GM19455 (cell line): ENCODE data around the gene PTGIR.

ENCODE experiments used
- ATAC-seq: cut with Tn5 transposase; IDR thresholded peaks from one replicate; pipeline ENCODE4 v1.9.1; 2021; ENCODE audit not compliant: unreplicated experiment

The PTGIR gene

DNA sequence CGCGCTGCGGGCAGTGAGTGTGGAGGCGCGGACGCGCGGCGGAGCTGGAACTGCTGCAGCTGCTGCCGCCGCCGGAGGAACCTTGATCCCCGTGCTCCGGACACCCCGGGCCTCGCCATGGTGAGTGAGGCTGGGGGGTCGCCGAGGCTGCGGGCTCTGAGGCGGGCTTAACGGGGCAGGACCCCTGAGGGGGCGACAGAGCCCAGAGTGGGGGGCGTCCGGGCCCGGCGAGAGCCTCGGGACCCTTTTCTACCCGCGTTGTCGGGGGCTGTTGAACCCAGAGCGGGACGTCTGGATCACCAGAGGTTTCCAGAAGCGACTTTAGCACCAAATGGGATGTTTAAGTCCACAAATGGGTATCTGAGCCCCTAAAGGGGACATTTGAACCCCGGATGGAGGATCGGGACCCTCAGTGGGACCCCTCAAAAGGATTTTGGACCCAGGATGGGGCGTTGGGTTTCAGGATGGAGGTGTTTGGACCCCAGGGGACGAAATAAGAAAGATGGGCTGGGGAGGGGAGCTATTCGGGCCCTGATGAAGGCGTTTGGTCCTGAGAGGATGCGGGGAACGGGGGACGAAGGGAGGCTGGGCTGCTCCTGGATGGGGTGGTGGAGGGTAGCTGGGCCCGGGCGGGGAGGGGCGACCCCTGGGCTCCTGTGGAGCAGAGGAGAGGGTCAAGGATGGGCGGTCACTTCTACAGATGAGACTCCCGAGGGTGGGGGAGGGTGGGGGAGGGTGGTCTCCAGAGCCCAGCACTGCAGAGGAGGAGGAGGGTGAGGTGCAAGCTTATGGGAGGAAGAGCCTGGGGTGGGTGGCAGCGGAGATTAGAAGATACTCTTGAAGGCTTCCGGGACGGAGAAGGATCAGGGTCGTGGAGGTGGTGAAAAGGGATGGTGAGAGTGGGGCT is 23.3 kb downstream of the PTGIR start, which contains the start of gene CALM3:
CALM3 (plus strand) TSS at position 13 of the 907 bp plus-strand sequence; CDS start at position 118, 105 bp downstream.
- no peak for ATAC-seq

DNA sequence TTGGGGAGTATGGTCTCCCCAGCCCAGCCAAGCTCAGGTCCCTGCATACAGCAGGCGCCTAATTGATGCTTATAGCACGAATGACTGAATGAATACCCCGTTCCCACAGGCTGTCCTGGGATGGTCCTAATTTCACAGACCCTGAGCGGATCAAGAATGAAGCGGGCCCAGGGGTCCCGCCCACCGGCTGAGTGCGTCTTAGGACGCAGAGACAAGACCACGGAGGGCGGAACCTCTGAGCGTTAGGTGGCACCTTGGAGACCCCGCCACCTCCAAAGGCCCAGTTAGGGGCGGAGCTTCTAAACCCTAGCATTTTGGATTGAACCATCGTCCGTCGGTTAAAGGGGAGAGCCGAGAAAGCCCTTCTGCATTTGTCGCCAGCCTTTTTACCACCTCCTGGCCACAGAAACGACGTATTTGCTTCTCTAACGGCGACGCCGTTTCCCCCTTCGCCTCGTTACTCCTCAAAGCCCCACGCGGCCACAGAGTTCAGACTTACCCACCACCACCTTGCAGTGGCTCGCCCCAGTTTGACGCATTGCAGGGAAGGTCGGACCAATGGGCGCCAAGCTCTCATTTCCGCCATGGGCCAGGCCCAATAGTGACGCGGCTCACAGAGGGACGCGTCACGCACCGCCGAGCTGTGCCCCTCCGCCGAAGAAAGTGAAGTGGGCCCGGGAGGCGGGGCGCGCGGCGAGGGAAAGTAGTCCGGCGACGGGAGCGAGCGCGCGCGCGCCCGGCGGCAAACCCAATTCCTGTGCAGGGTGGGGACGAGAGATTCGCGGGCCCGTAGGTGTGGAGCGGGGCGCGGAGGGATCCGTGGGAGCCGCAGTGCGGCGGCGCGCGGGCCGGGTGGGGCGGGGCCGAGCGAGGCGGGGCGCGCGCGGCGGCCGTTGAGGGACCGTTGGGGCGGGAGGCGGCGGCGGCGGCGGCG is 24.2 kb downstream of the PTGIR start:
- peak; percentile 77 for ATAC-seq

DNA sequence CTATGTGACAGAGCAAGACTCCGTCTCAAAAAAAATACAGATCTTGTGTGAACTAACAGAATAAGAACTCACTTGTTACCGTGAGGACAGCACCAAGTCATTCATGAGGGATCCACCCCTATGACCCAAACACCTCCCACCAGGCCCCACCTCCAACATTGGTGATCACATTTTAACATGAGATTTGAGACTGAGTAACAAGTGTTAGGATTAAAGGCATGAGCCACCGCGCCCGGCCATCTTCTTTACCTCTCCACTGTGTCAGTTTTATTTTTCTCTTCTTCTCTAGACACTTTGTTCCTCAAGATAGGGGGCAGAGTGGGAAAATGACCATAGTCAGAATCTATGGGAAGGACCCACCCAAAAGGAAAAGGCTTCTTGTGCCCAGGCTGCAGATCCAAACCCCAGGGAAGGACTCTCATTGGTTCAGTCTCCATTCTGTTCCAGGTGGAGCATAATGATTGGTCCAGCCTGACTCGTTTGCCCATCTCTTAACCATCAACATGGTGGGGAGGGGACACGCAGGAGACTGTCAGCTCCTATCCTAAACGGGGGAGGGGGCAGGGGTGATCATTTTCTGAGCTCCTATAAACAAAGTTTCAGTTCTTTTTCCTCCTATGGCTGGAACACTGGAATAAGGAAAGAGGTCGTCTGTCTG is 25.0 kb downstream of the PTGIR start:
- ATAC-seq, result no peak

DNA sequence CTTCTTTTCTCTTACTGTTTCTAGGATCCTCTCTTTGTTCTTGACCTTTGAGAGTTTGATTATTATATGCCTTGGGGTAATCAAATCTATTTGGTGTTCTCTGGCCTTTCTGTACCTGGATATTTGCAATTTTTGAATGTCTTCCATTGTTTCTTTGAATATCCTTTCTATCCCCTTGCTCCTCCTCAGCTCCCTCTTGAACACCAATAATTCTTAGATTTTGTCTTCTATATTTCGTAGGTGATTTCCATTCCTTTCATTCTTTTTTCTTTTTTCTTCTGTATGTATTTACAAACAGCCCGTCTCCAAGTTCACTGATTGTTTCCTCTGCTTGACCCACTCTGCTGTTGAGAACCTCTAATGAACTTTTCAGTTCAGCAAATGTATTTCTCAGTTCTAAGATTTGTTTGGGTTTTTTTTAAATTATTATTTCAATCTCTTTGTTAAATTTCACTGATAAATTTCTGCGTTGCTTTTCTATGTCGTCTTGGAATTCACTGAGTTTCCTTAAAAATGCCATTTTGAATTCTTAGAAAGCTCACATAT is 26.4 kb downstream of the PTGIR start:
- ATAC-seq, result no peak

DNA sequence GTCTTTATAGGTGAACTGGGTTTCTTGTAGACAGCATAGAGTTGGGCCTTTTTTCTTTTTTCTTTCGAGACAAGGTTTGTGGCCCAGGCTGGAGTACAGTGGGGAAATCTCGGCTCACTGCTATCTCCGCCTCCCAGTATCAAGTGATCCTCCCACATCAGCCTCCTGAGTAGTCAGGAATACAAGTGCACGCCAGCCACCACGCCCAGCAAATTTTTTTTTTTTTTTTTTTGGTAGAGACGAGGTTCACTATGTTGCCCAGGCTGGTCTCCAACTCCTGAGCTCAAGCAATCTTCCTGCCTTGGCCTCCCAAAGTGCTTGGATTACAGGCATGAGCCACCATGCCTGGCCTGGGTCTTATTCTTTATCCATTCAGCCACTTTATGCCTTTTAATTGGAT is 28.9 kb downstream of the PTGIR start:
- ATAC-seq, result no peak

DNA sequence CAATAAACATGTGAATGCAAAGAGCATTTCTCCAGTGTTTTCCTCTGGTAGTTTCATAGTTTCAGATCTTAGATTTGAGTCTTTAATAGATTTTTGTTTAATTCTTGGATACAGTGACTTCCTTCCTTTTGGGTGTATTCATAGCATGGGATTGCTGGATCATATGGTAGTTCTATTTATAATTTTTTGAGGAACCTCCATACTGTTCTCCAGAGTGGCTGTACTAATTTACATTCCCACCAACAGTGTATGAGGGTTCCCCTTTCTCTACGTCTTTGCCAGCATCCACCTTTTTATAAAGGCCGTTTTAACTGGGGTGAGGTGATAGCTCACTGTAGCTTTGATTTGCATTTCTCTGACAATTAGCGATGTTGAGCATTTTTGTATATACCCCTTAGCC is 33.0 kb downstream of the PTGIR start:
- no peak for ATAC-seq

DNA sequence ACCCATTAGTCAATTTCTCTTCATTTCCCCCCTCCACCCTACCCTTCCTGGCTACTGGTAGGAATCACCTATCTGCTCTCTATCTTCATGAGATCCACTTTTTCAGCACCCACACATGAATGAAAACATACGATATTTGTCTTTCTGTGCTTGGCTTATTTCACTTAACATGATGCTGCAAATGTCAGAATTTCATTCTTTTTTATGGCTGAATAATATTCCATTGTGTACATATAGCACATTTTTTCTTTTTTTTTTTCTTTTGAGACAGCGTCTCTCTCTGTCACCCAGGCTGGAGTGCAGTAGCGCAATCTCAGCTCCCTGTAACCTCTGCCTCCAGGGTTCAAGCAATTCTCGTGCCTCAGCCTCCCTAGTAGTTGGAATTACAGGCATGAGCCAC is 33.6 kb downstream of the PTGIR start:
- no peak for ATAC-seq

DNA sequence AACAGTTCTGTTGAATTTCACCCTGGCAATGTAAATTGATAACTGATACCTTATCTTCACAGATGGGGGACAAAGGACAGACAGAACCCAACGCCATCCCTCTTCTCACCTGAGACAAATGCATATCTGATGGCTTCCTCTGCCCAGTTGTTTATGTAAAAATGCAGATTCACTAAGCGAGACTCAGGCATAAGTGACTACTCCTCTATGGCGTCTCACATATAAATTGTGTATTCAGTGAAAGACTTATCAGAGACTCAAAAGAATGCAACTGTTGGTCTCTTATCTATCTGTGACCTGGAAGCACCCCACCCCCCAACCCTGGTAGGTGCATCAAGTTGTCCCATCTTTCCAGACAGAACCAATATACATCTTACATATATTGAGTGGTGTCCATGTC is 37.0 kb downstream of the PTGIR start:
- ATAC-seq, result no peak

DNA sequence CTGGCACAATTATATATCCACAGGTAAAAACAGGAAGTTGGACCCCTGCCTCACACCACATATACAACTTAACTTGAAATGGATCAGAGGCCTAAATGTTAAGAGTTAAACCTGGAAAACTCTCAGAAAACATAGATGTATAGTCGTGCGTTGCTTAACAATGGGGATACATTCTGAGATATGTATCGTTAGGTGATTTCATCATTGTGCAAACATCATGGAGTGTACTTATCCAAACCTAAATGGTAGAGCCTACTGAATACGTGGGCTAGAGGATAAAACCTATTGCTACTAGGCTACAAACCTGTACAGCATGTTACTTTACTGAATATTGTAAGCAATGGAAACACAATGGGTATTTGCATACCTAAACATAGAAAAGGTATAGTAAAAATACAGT is 38.6 kb downstream of the PTGIR start:
- no peak for ATAC-seq

DNA sequence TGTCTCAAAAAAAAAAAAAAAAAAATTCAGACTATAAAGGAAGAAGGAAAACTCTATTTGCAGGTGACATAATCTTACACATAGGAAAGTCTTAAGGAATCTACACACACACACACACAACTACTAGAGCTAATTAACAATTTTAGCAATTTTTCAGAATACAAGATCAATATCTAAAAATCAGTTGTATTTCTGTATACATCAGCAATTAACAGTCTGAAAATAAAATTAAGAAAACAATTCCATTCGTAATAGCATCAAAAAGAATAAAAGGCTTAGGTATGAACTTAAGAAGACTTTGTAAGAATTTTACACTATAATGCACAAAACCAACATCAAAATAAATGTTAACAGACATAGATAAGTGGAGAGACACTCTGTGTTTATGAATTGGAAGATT is 39.4 kb downstream of the PTGIR start:
- ATAC-seq, result no peak

DNA sequence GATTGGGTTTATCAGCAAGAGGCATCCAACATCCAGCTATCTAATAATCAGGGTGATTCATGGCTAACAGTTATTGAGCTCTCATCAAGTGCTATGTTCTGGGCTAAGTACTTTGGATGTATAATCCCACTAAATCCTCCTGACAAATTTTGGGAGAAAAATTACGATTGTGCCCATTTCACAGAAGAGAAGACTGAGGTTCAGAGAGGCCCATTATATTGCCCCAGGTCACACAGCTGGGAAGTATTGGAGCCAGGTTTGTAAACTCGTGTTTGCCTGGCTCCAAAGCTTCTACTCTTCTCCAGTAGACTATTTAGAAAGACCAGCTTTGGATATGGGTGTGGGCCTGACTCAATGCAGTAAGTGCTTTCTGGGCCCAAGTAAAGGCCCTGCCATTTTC is 44.6 kb downstream of the PTGIR start:
- ATAC-seq, result no peak

DNA sequence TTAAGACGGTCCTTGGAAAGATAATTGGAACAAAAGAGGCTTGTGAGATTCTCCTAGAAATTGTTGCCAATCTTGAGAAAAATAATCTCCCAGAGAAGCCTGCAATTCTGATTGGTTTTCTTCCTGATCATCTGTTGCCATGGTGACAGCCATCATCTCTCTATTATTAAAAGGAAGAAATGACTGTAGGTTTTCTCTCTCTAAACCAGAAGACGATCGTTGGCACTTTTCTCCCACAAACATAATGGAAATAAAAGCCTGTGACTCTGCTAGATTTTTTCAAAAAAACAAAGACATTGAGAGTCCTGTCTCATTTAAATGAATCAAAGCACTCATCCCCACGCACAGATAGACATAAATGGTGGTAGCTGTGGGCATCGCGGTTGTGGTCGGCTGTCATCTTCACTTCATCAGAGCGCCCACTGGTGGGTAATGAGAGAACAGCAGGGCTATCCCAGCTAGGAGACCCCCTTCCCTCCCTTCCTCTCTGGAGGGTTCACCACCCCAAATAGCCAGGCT is 45.5 kb downstream of the PTGIR start:
- no peak for ATAC-seq

DNA sequence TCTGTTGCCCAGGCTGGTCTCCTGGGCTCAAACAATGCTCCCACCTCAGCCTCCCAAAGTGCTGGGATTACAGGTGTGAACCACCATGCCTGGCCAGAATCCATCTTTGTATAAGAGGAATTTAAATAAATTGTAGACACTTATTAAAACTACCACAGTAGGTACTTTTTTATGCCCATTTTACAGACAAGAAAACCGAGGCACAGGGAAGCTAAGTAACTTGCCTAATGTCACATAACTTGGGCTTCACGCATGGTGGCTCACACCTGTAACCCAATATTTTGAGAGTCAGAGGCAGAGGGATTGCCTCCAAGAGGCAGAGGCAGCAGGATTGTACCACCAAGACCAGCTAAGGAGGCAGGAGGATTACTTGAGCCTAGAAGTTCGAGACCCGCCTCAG is 46.4 kb downstream of the PTGIR start:
- no peak for ATAC-seq

DNA sequence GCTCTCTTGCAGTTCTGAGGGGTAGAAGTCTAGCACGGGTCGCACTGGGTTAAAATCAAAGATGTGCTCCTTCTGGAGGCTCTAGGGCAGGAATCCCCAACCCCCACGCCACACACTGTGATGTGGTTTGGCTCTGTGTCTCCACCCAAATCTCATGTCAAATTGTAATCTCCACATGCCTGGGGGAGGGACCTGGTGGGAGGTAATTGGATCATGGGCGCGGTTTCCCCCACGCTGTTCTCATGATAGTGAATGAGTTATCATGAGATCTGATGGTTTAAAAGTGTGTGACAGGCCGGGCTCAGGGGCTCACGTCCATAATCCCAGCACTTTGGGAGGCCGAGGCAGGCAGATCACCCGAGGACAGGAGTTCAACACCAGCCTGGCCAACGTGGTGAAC is 50.4 kb downstream of the PTGIR start:
- no peak for ATAC-seq

DNA sequence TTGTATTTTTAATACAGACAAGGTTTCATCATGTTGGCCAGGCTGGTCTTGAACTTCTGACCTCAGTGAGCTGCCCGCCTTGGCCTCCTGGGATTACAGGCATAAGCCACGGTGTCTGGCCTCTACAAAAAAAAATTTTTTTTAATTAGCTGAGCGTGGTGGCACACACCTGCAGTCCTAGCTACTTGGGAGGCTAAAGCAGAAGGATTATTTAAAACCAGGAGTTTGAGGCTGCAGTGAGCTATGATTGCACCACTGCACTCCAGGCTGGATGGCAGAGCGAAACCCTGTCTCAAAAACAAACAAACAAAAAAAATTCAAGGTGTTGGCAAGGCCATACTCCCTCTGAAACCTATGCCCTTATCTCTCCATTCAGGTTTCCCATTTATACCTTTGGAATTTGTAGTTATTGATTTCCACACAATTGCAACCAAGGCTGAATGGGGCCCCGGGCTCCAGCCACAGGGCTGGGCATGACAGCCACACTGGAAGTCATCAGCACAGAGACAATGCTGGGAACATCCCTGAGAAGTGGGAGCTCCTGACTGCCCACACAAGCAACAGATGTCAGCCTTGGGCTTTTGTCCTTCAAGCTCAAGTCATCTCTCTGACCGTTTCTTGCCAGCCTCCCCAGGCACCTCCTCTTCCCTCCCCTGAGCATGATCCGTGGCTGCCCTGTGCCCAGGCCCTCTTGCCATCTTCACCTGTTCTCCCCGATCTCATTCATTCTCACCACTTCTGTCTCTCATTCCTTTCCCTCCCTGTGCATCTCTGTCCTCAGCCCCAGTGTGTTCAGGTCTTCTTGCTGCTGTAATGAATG is 51.0 kb downstream of the PTGIR start:
- ATAC-seq, result no peak

DNA sequence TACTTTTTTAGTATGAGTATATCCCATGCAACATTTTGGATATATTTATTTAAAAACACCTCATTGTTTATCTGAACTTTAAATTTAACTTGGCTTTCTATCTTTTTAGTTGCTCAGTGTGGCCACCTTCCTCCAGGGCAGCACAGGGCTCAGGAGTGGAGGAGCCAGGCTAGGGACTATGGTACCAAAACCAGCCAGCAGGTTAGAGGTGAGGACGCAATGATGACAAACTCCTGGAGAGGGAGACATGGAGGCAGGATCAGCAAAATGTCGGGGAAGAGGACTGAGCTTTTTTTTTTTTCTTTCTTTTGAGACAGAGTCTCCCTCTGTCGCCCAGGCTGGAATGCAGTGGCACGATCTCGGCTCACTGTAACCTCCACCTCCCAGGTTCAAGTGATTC is 53.4 kb downstream of the PTGIR start:
- no peak for ATAC-seq
